HFF-Myc (cell line): Measurements from ENCODE around the gene IL20RB.

Source experiments
- DNase-seq: peaks from one replicate; pipeline ENCODE4 v3.0.0-alpha.2; 2011; ENCODE audit warnings: low read depth; ENCODE audit errors: extremely low read depth
- H3K4me3 ChIP-seq: replicated peaks from 2 replicates; pipeline ENCODE4 v1.5.1; 2011; ENCODE audit warnings: low read depth, mild to moderate bottlenecking, control low read depth, low read length
- TF ChIP-seq, protein P1 (sequence below): IDR thresholded peaks from 2 replicates; pipeline ENCODE4 v1.5.1; 2012; ENCODE audit warnings: mild to moderate bottlenecking, low read depth, low read length, control low read depth; ENCODE audit errors: missing control alignments

Gene IL20RB

DNA sequence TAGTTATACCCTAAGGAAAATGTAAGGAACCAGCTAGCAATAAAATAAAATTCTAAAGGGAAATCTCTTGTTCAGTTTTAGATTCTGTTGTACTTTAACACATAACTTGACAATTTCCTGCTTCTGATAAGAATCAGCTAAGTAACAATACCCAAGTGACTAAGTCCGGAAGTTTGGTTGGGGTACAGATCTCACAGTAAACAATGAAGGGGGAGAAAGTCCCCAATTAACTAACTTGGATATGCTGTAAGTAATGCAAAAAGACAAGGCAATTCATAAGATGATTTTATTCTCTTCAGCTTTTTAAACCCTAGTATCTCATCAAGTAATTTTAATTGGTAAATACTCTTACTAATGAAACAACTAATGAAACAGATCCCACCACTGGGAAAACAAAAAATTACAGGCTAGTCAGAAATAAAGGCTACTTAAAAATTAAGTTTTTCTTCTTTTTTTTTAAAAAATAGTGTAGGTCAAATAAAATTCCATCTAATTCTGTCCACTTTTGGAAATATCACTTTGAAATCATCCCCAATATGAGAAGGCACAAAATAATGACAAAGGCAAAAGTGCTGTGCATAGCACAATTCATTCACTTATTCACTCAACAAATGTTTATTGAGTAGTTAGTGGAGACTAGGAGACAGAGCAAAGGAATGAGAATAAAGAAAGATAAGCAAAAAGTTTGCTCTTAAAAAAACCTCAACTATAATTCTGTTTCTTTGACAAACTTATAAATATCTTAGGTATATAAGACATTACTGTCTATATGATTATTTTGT lies 37.8 kb upstream of the IL20RB start:
- no peak overlapping the region for H3K4me3 ChIP-seq
- TF ChIP-seq, protein P1, sequence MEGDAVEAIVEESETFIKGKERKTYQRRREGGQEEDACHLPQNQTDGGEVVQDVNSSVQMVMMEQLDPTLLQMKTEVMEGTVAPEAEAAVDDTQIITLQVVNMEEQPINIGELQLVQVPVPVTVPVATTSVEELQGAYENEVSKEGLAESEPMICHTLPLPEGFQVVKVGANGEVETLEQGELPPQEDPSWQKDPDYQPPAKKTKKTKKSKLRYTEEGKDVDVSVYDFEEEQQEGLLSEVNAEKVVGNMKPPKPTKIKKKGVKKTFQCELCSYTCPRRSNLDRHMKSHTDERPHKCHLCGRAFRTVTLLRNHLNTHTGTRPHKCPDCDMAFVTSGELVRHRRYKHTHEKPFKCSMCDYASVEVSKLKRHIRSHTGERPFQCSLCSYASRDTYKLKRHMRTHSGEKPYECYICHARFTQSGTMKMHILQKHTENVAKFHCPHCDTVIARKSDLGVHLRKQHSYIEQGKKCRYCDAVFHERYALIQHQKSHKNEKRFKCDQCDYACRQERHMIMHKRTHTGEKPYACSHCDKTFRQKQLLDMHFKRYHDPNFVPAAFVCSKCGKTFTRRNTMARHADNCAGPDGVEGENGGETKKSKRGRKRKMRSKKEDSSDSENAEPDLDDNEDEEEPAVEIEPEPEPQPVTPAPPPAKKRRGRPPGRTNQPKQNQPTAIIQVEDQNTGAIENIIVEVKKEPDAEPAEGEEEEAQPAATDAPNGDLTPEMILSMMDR, result no peak
- no peak for DNase-seq

DNA sequence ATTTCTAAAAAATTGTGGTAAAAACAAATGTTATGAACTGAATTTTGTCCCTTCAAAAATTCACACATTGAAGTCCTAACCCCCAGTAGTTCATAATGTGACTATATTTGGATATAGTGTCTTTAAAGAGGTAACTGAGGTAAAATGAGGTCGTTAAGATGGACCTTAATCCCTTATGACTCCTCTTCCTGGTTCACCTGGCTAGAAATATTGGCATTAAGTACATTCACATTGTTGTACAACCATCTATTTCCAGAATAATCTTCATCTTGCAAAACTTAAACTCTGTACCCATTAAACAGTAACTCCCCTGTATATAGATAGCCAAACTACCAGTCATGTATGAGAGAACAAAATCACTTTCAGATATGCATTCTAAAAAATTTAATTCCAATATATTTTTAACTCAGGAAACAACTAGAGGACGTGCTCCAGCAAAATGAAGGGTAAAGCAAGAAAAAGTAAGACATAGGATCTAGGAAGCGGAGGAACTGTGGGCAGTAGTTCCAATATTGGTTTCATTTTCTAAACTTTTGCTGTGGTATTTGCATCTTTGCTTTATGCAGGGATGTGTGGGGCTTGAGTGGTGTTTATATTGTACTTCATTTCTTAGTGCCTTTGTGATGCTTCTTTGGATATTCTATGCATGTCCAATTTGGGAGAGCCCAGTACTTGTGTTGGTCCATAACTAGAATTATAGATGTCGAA lies 36.7 kb upstream of the IL20RB start:
- H3K4me3 ChIP-seq, result no peak overlapping the region
- no peak for DNase-seq
- TF ChIP-seq, protein P1, result no peak

GRCh38 chr3:136925425-136926190 lies 32.2 kb upstream of the IL20RB start:
- no peak overlapping the region for H3K4me3 ChIP-seq
- TF ChIP-seq, protein P1, result no peak
- DNase-seq, result no peak

DNA sequence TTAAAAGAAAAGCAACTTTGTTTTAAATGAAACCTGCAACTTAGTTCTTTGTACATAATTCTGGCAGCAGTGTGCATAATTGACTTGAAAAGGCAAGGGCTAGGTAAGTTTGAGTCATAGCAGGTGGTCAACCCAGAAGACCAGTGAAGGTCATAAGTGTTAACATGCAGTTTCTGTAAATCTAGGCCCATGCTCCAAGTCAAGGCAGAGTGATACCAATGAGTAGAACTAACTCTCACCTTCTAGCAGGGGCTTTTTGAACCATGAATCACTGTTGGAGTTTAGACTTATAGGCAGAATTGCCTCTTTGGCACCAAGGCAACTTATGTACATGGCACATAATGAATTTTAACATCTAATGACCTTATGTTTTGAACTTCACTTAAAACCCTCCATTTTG lies 29.5 kb upstream of the IL20RB start:
- TF ChIP-seq, protein P1, result no peak
- DNase-seq, result no peak
- no peak overlapping the region for H3K4me3 ChIP-seq

GRCh38 chr3:136929977-136930670 lies 27.7 kb upstream of the IL20RB start:
- DNase-seq, result no peak
- TF ChIP-seq, protein P1, result no peak

DNA sequence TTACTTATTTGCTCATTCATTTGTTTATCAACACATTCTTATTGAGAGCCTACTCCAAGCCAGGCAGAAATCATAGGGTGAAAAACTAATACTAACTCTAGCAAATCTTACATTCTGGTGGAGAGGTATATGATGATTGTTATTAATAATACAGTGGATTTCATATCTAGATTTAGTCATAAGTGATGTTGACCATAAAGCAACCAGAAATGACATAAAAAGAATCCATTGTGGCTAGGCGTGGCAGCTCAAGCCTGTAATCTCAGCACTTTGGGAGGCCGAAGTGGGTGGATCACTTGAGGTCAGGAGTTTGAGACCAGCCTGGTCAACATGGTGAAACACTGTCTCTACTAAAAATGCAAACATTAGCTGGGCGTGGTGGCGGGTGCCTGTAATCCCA lies 26.2 kb upstream of the IL20RB start:
- TF ChIP-seq, protein P1, result no peak
- DNase-seq, result no peak
- no peak overlapping the region for H3K4me3 ChIP-seq

More at GRCh38 chr3:136929977-136930670, 27.7 kb upstream of the IL20RB start:
- no peak overlapping the region for H3K4me3 ChIP-seq
